Ascending aorta (tissue), 2 donors: ENCODE data around the gene EPB41. TPM values are rescaled to one million over a fixed set of nuclear protein-coding genes. Genes with fewer than 3 reads are reported as not detected.
"Not testable (repeated sequence)": the region's sequence is repeated elsewhere in the genome, so short reads cannot be mapped to it uniquely, and the experiment has no call there.

ENCODE experiments used
- DNase-seq, 2 donors: peaks; one replicate each; pipeline ENCODE4 v3.0.0-alpha.2; 2019; ENCODE audit warnings: low spot score in 2 of 2
- H3K27ac ChIP-seq, 2 donors: fragments of 200-600 bp; sonication (generic); one replicate each; pipeline ENCODE4 v1.5.1; 2016 to 2017; ENCODE audit warnings: mild to moderate bottlenecking in 1 of 2
- H3K27me3 ChIP-seq: fragments of 200-600 bp; sonication (generic); one replicate; pipeline ENCODE4 v1.5.1; 2017
- H3K36me3 ChIP-seq, 2 donors: fragments of 200-600 bp; sonication (generic); one replicate each; pipeline ENCODE4 v1.5.1; 2016
- H3K4me1 ChIP-seq, 2 donors: fragments of 200-600 bp; sonication (generic); one replicate each; pipeline ENCODE4 v1.5.1; 2016 to 2017; ENCODE audit warnings: mild to moderate bottlenecking in 1 of 2
- H3K4me3 ChIP-seq, 2 donors: fragments of 200-600 bp; sonication (generic); one replicate each; pipeline ENCODE4 v1.5.1; 2016 to 2017; ENCODE audit warnings: mild to moderate bottlenecking in 1 of 2
- H3K9me3 ChIP-seq, 2 donors: fragments of 200-600 bp; sonication (generic); one replicate each; pipeline ENCODE4 v1.5.1; 2016
- intact Hi-C: fragments of 100-400 bp; cut with DNase I; formaldehyde crosslinking; loops from one replicate; pipeline ENCODE4 v1.15.1; 2023
- total RNA-seq: library from RNA; depleted of rRNA; stranded (reverse); fragments of >200 nt; gene quantifications from one replicate; pipeline ENCODE4 v1.1.0, GENCODE V29; 2016
- TF ChIP-seq, protein P1 (sequence below), 3 experiments: fragments of 200-600 bp in 2 of 3; fragments of 450-650 bp in 1 of 3; sonication (generic) in 2 of 3; IDR thresholded peaks; one replicate each; pipeline ENCODE4 v1.5.1; 2016 to 2019; ENCODE audit warnings: antibody characterized with exemption in 3 of 3, mild to moderate bottlenecking in 1 of 3, moderate library complexity in 1 of 3

The EPB41 gene
- total RNA-seq, 1 donor from 2014 or later = 47.6 TPM

- intact Hi-C loops = no loop called here
- H3K4me3 ChIP-seq = no peak overlapping the region
- no peaks in the 10 kb centered on the region for H3K27me3 ChIP-seq
- no peak for DNase-seq
- peaks cover 3 to 6% of the 10 kb centered on the region in 2 donors for H3K36me3 ChIP-seq
- no peak overlapping the region for H3K27ac ChIP-seq
- H3K9me3 ChIP-seq = no peaks in the 10 kb centered on the region
- TF ChIP-seq, protein P1, sequence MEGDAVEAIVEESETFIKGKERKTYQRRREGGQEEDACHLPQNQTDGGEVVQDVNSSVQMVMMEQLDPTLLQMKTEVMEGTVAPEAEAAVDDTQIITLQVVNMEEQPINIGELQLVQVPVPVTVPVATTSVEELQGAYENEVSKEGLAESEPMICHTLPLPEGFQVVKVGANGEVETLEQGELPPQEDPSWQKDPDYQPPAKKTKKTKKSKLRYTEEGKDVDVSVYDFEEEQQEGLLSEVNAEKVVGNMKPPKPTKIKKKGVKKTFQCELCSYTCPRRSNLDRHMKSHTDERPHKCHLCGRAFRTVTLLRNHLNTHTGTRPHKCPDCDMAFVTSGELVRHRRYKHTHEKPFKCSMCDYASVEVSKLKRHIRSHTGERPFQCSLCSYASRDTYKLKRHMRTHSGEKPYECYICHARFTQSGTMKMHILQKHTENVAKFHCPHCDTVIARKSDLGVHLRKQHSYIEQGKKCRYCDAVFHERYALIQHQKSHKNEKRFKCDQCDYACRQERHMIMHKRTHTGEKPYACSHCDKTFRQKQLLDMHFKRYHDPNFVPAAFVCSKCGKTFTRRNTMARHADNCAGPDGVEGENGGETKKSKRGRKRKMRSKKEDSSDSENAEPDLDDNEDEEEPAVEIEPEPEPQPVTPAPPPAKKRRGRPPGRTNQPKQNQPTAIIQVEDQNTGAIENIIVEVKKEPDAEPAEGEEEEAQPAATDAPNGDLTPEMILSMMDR (IDR thresholded peaks at IDR 0.05) = no peak
- no peaks in the 10 kb centered on the region for H3K4me1 ChIP-seq
Measured at GRCh38 chr1:29062157-29062942, 148.0 kb downstream of the EPB41 start.

DNA sequence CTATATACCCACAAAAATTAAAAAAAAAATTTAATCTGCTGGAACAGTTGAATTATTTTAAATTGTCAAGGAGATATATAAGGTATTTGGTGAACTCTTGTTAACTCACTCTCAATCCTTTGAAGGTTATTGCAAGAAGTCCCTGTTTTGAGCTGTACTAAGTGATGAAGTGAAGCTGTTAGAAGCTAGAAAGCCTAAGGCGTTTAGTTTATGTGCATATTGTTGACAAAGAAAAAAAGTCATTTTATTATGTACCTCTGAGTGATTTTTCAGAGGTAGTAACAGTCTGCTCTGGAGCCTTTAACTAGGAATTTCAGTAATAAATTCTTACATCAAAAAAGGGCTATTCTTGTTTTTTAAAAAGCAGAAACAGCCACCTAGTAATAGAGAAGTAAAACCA is 149.7 kb downstream of the EPB41 start:
- Histone ChIP-seq H3K27ac (no peak overlapping the region), H3K27me3 (no peaks in the 10 kb centered on the region), H3K4me3 (no peak overlapping the region), H3K36me3 (peaks cover 3 to 6% of the 10 kb centered on the region in 2 donors), H3K4me1 (no peaks in the 10 kb centered on the region), H3K9me3 (no peaks in the 10 kb centered on the region)
- intact Hi-C loops = no loop called here
- DNase-seq = no peak
- TF ChIP-seq, protein P1 (IDR thresholded peaks at IDR 0.05) = no peak

- TF ChIP-seq, protein P1 (IDR thresholded peaks at IDR 0.05) = no peak
- Histone ChIP-seq H3K27ac (no peak overlapping the region), H3K4me1 (no peaks in the 10 kb centered on the region), H3K36me3 (peaks cover 0 to 3% of the 10 kb centered on the region in 2 donors), H3K27me3 (no peaks in the 10 kb centered on the region), H3K4me3 (no peak overlapping the region), H3K9me3 (no peaks in the 10 kb centered on the region)
- intact Hi-C loops = no loop called here
- no peak for DNase-seq
Measured at GRCh38 chr1:29077155-29077554, 162.8 kb downstream of the EPB41 start.

DNA sequence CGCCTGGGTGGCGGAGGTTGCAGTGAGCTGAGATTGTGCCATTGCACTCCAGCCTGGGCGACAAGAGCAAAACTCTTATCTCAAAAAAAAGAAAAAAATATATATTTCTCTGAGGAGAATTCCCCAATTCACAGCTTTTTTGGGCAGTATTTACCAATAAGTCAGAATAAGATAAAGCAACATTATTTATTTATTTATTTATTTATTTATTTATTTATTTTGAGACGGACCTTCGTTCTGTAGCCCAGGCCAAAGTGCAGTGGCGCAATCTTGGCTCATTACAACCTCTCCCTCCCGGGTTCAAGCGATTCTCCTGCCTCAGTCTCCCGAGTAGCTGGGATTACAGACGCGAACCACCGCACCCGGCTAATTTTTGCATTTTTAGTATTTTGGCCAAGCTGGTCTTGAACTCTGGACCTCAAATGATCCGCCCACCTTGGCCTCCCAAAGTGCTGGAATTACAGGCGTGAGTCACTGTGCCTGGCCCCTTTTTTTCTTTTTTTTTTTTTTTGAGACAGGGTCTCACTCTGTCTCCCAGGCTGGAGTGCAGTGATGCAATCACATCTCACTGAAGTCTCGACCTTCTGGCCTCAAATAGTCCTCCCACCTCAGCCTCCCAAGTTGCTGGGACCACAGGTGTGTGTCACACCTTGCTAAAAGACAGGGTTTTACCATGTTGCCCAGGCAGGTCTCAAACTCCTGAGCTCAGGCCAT is 165.7 kb downstream of the EPB41 start:
- DNase-seq, H3K4me1 ChIP-seq, intact Hi-C loops, H3K36me3 ChIP-seq, H3K27ac ChIP-seq, H3K27me3 ChIP-seq, H3K9me3 ChIP-seq, H3K4me3 ChIP-seq: not testable (repeated sequence)

GRCh38 chr1:29081201-29081600 is 166.8 kb downstream of the EPB41 start:
- TF ChIP-seq, protein P1 (IDR thresholded peaks at IDR 0.05) = no peak
- Histone ChIP-seq H3K4me3 (no peak overlapping the region), H3K36me3 (no peaks in the 10 kb centered on the region), H3K27me3 (no peaks in the 10 kb centered on the region), H3K4me1 (no peaks in the 10 kb centered on the region), H3K9me3 (no peaks in the 10 kb centered on the region), H3K27ac (no peak overlapping the region)
- no peak for DNase-seq
- intact Hi-C loops = no loop called here

GRCh38 chr1:29082519-29082918 is 168.2 kb downstream of the EPB41 start:
- Histone ChIP-seq H3K27me3 (no peaks in the 10 kb centered on the region), H3K36me3 (no peaks in the 10 kb centered on the region), H3K4me1 (no peaks in the 10 kb centered on the region), H3K9me3 (no peaks in the 10 kb centered on the region), H3K4me3 (no peak overlapping the region), H3K27ac (no peak overlapping the region)
- no peak for DNase-seq
- intact Hi-C loops = no loop called here
- TF ChIP-seq, protein P1 (IDR thresholded peaks at IDR 0.05) = no peak
